Transverse colon (tissue), 4 donors: ENCODE results near the gene ANTKMT. TPM values are rescaled to one million over a fixed set of nuclear protein-coding genes. Genes with fewer than 3 reads are reported as not detected.
"Not testable (repeated sequence)": the region's sequence is repeated elsewhere in the genome, so short reads cannot be mapped to it uniquely, and the experiment has no call there.

ENCODE experiments used
- DNase-seq: peaks from one replicate; pipeline ENCODE4 v3.0.0-alpha.2; 2019
- H3K27ac ChIP-seq, 4 donors: fragments of 200-600 bp; sonication (generic); 2 replicates each; pipeline ENCODE4 v1.5.1; 2016 to 2018; ENCODE audit warnings: inconsistent platforms in 4 of 4
- H3K27me3 ChIP-seq: fragments of 200-600 bp; sonication (generic); 2 replicates; pipeline ENCODE4 v1.5.1; 2017; ENCODE audit warnings: inconsistent platforms
- H3K36me3 ChIP-seq, 4 donors: fragments of 200-600 bp; sonication (generic); 2 replicates each; pipeline ENCODE4 v1.5.1; 2017 to 2019; ENCODE audit warnings: inconsistent platforms in 4 of 4
- H3K4me1 ChIP-seq, 4 donors: fragments of 200-600 bp; sonication (generic); 2 replicates each; pipeline ENCODE4 v1.5.1; 2017 to 2020; ENCODE audit warnings: inconsistent platforms in 4 of 4
- H3K4me3 ChIP-seq, 4 donors: fragments of 200-600 bp; sonication (generic); 1 replicate in 1 of 4; 2 replicates in 3 of 4; pipeline versions ENCODE4 v1.5.1 to v1.6.1; 2017 to 2019; ENCODE audit warnings: inconsistent platforms in 4 of 4
- H3K9me3 ChIP-seq, 2 donors: fragments of 200-600 bp; sonication (generic); 2 replicates each; pipeline ENCODE4 v1.5.1; 2017 to 2019; ENCODE audit warnings: inconsistent platforms in 2 of 2
- CTCF ChIP-seq, 5 experiments: fragments of 200-600 bp in 3 of 5; fragments of 450-650 bp in 2 of 5; sonication (generic) in 3 of 5; IDR thresholded peaks; 1 replicate in 2 of 5; 2 replicates in 3 of 5; pipeline ENCODE4 v1.5.1; 2016 to 2017; ENCODE audit warnings: antibody characterized with exemption in 5 of 5, inconsistent platforms in 3 of 5, mild to moderate bottlenecking in 2 of 5, moderate library complexity in 1 of 5
- EP300 ChIP-seq: sonication (generic); formaldehyde crosslinking; IDR thresholded peaks from one replicate; pipeline ENCODE4 v1.6.1; 2017; ENCODE audit warnings: antibody characterized with exemption, low read depth
- POLR2A ChIP-seq: fragments of 450-650 bp; IDR thresholded peaks from one replicate; pipeline ENCODE4 v1.6.1; 2016; ENCODE audit warnings: antibody characterized with exemption, mild to moderate bottlenecking, moderate library complexity
- POLR2AphosphoS5 ChIP-seq, 3 donors: sonication (generic); formaldehyde crosslinking; IDR thresholded peaks; one replicate each; pipeline ENCODE4 v1.6.1; 2016; ENCODE audit warnings: antibody characterized with exemption in 3 of 3
- WGBS, 2 donors: methylation state at CpG; one replicate each; pipeline ENCODE4 v1.1.5; 2018; ENCODE audit warnings: low coverage in 1 of 2; 5-methylcytosine and 5-hydroxymethylcytosine counted together
- in situ Hi-C, 4 donors: fragments of 200-750 bp; cut with MboI; loops; one replicate each; pipeline versions ENCODE4 v1.15.0 to v1.15.1; 2017; ENCODE audit warnings: low sequenced_read_pairs in 3 of 4, low pct_ligation_motif_present in 1 of 4, low pct_unique_long_range_greater_than_20kb in 1 of 4
- intact Hi-C: fragments of 100-400 bp; cut with DNase I; formaldehyde crosslinking; loops from one replicate; pipeline ENCODE4 v1.15.1; 2023; ENCODE audit warnings: low total_unique reads
- total RNA-seq, 4 donors: library from RNA; depleted of rRNA; stranded (reverse); fragments of >200 nt; gene quantifications; one replicate each; pipeline ENCODE4 v1.1.0, GENCODE V29; 2016

The ANTKMT gene
- total RNA-seq, 4 donors from 2014 or later = 19.7 to 53.0 (median 38.2) TPM

- H3K27me3 ChIP-seq = peaks cover 75% of the 10 kb centered on the region
- 37 to 48% methylated on average over 7 to 13 of the region's 13 CpGs for WGBS, 2 donors
- peak; percentile 58 for DNase-seq
- intact Hi-C loops = loop anchor here (2.0 to 5.0 kb wide), 2 partner anchors 28 to 75 kb away; partner anchors contain the start of genes CHTF18, CIAO3 and RPUSD1
- not testable (repeated sequence) for H3K27ac ChIP-seq, H3K9me3 ChIP-seq, H3K4me3 ChIP-seq, H3K36me3 ChIP-seq
- TF ChIP-seq CTCF (IDR thresholded peaks at IDR 0.05) = peak; percentile 21 to 47 (median 27)
- H3K4me1 ChIP-seq = peaks cover 10 to 27% (median 19%) of the 10 kb centered on the region in 4 donors
- in situ Hi-C loops = loop anchor here in 2 of 4 donors (5.0 to 10.0 kb wide), 2 partner anchors 72 to 75 kb away; partner anchors contain the start of genes CHTF18 (in 2 of the 2) and RPUSD1 (in 2 of the 2)
Measured at GRCh38 chr16:712740-713250, 8.2 kb upstream of the ANTKMT start.

- Histone ChIP-seq H3K27ac (no peak overlapping the region), H3K27me3 (peaks cover 62% of the 10 kb centered on the region), H3K4me3 (no peak overlapping the region), H3K9me3 (no peaks in the 10 kb centered on the region), H3K36me3 (no peaks in the 10 kb centered on the region), H3K4me1 (peaks cover 13 to 40% (median 30%) of the 10 kb centered on the region in 4 donors)
- DNase-seq = no peak
- WGBS, 2 donors = 83% methylated on average over 10 of the region's 11 CpGs; no CpG with 5 or more reads in 1 of the 2 donors
- TF ChIP-seq POLR2AphosphoS5 (IDR thresholded peaks at IDR 0.05) = no peak
- no peak for TF ChIP-seq CTCF (IDR thresholded peaks at IDR 0.05)
- no peak for TF ChIP-seq POLR2A
- no peak for TF ChIP-seq EP300
- intact Hi-C loops = loop anchor here (5.0 kb wide), 1 partner anchor 73 kb away; the partner anchor contains the start of genes CHTF18 and RPUSD1
- in situ Hi-C loops = loop anchor here in 2 of 4 donors (5.0 to 10.0 kb wide), 2 partner anchors 71 to 73 kb away; partner anchors contain the start of genes CHTF18 (in 2 of the 2) and RPUSD1 (in 2 of the 2)
Measured at GRCh38 chr16:714079-714478, 6.9 kb upstream of the ANTKMT start.

GRCh38 chr16:714558-715476 is 6.1 kb upstream of the ANTKMT start, which contains the start of gene METRN:
METRN (plus strand) TSS chr16:715118; CDS start chr16:715290, 172 bp downstream.
- Histone ChIP-seq H3K4me1 (peaks cover 18 to 47% (median 36%) of the 10 kb centered on the region in 4 donors), H3K36me3 (no peaks in the 10 kb centered on the region), H3K9me3 (no peaks in the 10 kb centered on the region), H3K27ac (peak within 1 kb of the TSS in 3 of 4 donors; percentile 54 to 66 (median 58)), H3K27me3 (peaks cover 54% of the 10 kb centered on the region), H3K4me3 (peak within 1 kb of the TSS; percentile 55 to 83 (median 68))
- intact Hi-C loops (loop anchor here (5.0 kb wide), 1 partner anchor 72 kb away; the partner anchor contains the start of genes CHTF18 and RPUSD1), in situ Hi-C loops (loop anchor here in 2 of 4 donors (5.0 to 10.0 kb wide), 2 partner anchors 70 to 72 kb away; partner anchors contain the start of genes CHTF18 (in 2 of the 2) and RPUSD1 (in 2 of the 2))
- WGBS, 2 donors = 8% methylated on average over 37 of the region's 108 CpGs; no CpG with 5 or more reads in 1 of the 2 donors
- no peak for TF ChIP-seq EP300
- no peak for TF ChIP-seq CTCF (IDR thresholded peaks at IDR 0.05)
- TF ChIP-seq POLR2A = no peak
- DNase-seq = peak; percentile 94
